ENCODE measurements around the gene MAP1LC3A. TPM values are rescaled to one million over a fixed set of nuclear protein-coding genes. Genes with fewer than 3 reads are reported as not detected.

MAP1LC3A gene
- total RNA-seq, 1 donor from 2014 or later = 3.6 TPM

DNA sequence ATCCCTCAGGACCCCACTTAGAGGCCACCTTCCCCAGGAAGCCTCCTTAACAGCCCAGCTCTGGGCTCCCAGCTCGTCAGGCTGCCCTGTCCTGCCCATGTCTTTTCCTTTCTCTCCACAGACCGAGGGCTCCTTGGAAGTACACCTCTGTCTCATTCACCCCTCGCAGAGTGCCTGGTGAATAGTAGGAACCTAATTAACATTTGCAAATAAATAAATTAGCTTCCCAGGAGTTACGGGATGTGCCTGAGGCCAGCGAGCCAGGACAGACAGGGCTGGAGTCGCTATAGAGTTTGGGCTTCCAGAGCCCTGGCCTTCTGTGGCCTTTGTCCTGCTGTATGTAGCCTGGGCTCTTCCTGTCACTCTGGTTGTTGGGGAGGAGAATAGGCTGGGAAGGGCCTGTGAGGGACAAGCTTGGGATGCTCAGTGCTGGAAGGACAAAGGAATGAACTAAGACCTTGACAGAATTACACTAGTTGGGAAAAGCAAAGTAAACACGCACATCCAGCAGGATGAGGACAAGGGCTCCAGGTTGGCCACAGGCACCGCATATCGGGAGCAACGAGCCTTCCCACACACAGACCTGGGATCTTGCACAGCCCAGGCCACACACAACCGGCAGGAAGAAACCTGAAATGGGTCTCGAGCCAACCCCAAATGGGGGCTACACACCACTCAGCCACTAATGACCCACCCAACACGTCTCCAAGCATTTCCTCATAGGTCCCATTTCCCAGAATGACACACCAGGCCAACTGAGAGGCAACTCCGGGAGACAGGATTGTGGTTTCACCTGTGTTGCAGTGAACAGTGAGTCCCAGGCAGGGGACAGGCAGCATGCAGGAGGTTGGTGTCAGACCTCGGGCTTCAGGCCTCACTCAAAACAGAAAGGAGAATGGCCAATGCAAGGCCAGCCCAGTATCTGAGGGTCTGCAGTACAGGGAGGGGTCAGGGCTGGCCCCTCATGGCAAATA, 9.7 kb downstream of the MAP1LC3A start:
- Mint-ChIP-seq H3K4me3 (no peak overlapping the region), H3K36me3 (ENCODE audit: low read depth) (peaks cover 7% of the 10 kb centered on the region), H3K27ac (no peak overlapping the region), H3K4me1 (peaks cover 13% of the 10 kb centered on the region), H3K27me3 (no peaks in the 10 kb centered on the region), H3K9me3 (no peaks in the 10 kb centered on the region)
- intact Hi-C loops (cut with micrococcal nuclease) = no loop called here
- DNase-seq = no peak

DNA sequence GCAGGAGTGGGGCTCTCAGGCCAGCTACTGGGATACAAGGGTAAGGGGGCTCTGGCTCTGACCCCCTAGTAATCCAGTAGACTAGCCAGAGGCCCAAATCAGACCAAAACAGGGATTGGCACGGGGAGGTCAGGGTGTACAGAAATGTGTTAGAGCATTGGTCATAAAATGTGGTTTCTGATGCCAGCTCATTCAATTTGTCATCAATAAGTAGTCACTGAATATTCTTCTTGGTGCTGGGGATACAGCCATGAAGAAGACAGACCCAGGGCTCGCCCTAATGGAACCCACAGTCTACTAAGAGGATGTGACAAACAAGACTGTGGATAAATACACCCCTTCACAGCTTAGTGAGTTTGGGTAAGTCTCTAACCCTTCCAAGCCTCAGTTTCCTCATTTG, 11.1 kb downstream of the MAP1LC3A start:
- Mint-ChIP-seq H3K27me3 (no peaks in the 10 kb centered on the region), H3K27ac (no peak overlapping the region), H3K4me1 (peaks cover 12% of the 10 kb centered on the region), H3K4me3 (no peak overlapping the region), H3K9me3 (no peaks in the 10 kb centered on the region), H3K36me3 (ENCODE audit: low read depth) (peaks cover 11% of the 10 kb centered on the region)
- no peak for DNase-seq
- intact Hi-C loops (cut with micrococcal nuclease) = no loop called here

DNA sequence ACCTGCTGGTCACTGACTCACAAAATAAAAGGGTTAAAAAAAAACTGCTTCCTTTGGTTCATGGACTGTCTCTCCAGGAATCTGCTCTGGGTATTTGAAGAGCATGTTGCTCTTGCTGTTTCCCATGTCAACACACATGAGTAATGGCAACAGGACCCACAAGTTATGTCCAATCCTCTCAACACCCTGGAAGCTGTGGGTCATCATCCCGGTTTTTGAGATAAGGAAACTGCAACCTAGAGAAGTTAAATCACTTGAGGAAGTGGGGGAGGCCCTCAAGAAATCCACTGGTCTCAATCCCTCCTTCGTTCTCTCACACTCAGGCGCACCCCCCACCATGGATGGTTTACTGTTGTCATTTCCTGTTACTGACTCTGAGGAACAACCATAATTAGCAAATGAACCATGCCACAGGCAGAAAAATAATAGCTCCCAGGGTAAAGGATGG, 12.4 kb downstream of the MAP1LC3A start:
- peak overlapping the region; percentile 83 for H3K27ac Mint-ChIP-seq
- intact Hi-C loops (cut with micrococcal nuclease) = no loop called here
- H3K4me1 Mint-ChIP-seq = peaks cover 10% of the 10 kb centered on the region
- H3K27me3 Mint-ChIP-seq = no peaks in the 10 kb centered on the region
- DNase-seq = peak; percentile 58
- peaks cover 14% of the 10 kb centered on the region for H3K36me3 Mint-ChIP-seq (ENCODE audit: low read depth)
- no peaks in the 10 kb centered on the region for H3K9me3 Mint-ChIP-seq
- H3K4me3 Mint-ChIP-seq = no peak overlapping the region

DNA sequence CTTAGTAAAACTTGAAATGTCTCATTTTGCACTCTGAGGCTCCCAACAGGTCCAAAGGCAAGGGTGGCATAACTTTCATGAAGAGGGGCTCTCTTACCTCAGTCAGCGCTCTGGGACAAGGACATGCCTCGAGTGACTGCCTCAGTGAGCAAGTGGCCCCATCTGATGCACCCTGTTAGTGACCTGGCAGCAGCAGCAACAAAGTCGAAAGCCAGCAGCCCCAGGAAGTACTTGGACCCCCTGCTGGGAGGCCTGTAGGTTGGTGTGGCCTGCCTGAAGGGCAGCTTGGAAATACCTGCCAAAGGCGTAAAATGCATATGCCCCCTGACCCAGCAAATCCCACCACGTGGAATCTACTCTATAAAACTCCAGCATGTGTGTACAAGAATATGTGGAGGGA, 13.2 kb downstream of the MAP1LC3A start:
- Mint-ChIP-seq H3K9me3 (no peaks in the 10 kb centered on the region), H3K4me3 (no peak overlapping the region), H3K4me1 (peaks cover 10% of the 10 kb centered on the region), H3K27me3 (no peaks in the 10 kb centered on the region), H3K36me3 (ENCODE audit: low read depth) (peaks cover 14% of the 10 kb centered on the region), H3K27ac (no peak overlapping the region)
- intact Hi-C loops (cut with micrococcal nuclease) = no loop called here
- no peak for DNase-seq

DNA sequence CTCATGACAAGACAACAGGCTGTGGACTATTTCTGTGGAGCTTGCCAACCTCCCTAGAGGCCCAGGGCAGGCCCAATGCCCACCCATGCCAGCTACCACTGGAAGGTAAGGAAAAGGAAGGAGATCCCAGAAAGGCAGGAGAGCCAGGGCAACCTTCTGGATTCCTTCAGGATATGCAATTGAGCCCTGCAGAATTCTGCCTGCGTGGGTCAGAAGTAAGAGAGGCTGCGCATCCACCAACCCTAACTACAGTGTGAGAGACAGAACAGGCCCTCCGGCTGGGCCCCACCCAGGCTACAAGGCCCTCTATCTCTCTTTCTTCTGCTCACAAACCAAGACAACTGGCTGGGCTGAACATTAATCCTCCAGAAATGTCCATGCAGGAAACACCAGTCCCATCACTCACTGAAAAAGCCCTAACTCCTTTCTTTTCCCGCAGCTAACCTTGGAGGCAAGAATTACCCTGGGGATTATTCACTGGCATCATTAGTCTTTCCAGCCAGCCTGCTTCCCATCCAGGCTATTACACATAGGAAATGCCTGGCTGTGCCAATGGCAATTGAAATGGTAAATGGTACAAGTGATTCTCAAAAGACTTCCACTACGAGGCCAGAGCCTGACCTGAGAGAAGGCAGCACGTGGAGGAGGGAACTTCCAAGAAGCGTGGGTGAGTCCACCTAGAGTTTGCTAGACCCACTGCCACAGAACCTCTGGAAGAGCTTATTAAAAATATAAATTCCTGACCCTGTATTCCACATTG, 15.2 kb downstream of the MAP1LC3A start:
- no peak overlapping the region for H3K27ac Mint-ChIP-seq
- intact Hi-C loops (cut with micrococcal nuclease) = no loop called here
- no peak overlapping the region for H3K4me3 Mint-ChIP-seq
- peaks cover 14% of the 10 kb centered on the region for H3K4me1 Mint-ChIP-seq
- H3K36me3 Mint-ChIP-seq (ENCODE audit: low read depth) = peaks cover 14% of the 10 kb centered on the region
- no peaks in the 10 kb centered on the region for H3K9me3 Mint-ChIP-seq
- no peaks in the 10 kb centered on the region for H3K27me3 Mint-ChIP-seq
- DNase-seq = no peak

DNA sequence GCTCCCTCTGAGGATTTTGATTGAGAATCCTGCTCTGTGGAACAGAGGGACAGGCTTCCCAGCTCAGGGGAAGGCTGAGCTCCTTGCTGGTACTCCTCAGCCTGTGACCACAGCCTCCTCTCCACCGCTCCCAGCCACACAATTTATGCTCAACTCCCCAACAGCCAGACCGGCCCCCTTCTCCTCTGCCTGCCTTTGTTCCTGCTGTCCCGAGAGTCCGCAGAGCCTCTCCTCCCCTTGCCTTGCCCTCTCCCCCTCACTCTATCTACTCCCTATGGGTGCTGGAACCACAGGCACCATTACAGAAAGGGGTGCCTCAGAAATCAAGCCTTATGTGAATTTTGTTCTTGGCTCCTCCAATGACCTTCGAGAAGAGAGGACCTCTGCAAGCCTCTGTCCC, 15.9 kb downstream of the MAP1LC3A start:
- H3K27me3 Mint-ChIP-seq = no peaks in the 10 kb centered on the region
- no peak for DNase-seq
- intact Hi-C loops (cut with micrococcal nuclease) = no loop called here
- no peak overlapping the region for H3K4me3 Mint-ChIP-seq
- H3K4me1 Mint-ChIP-seq = peaks cover 15% of the 10 kb centered on the region
- no peaks in the 10 kb centered on the region for H3K9me3 Mint-ChIP-seq
- peaks cover 14% of the 10 kb centered on the region for H3K36me3 Mint-ChIP-seq (ENCODE audit: low read depth)
- peak overlapping the region; percentile 20 for H3K27ac Mint-ChIP-seq

DNA sequence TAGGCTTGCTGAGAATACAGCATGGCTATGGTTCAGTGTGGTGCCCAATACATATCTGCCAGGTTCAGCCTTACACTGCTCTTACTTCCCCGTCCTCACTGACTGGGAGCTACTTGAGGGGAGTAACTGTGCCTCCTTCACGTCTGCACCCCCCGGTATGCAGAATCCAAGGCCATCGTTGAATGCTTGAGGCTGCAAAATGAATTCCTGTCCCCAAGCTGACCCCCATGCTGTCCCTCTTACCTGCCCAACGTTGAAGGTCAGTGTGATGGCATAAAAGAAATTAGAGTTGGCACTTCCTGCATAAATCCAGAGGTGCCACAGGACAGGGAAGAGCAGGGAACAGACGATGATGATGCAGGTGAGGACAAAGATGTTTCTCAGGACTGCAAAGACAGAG, 16.3 kb downstream of the MAP1LC3A start:
- Mint-ChIP-seq H3K4me1 (peaks cover 18% of the 10 kb centered on the region), H3K36me3 (ENCODE audit: low read depth) (peaks cover 14% of the 10 kb centered on the region), H3K4me3 (no peak overlapping the region), H3K9me3 (no peaks in the 10 kb centered on the region), H3K27ac (no peak overlapping the region), H3K27me3 (no peaks in the 10 kb centered on the region)
- intact Hi-C loops (cut with micrococcal nuclease) = no loop called here
- DNase-seq = no peak

DNA sequence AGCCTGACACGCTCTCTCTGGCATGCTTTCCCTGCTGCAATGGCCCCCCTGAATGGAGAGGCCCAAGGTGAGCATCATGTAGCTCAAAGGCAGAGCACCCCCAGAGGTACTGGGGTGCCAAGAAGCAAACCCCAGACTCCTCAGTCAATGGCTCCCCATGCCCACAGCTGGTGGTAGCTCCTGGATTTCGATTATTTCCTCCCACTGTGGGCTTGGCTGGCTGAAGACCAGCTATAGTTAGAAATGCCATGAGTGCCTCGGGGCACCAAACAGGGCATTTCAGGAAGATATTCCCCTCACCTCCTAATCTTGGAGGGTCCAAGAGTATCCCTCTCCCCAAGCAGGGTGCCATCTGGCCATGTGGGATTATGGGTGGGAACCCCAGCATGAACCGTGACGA, 16.8 kb downstream of the MAP1LC3A start:
- Mint-ChIP-seq H3K36me3 (ENCODE audit: low read depth) (peaks cover 16% of the 10 kb centered on the region), H3K27ac (no peak overlapping the region), H3K4me3 (no peak overlapping the region), H3K4me1 (peaks cover 22% of the 10 kb centered on the region), H3K27me3 (no peaks in the 10 kb centered on the region), H3K9me3 (no peaks in the 10 kb centered on the region)
- DNase-seq = no peak
- intact Hi-C loops (cut with micrococcal nuclease) = no loop called here

DNA sequence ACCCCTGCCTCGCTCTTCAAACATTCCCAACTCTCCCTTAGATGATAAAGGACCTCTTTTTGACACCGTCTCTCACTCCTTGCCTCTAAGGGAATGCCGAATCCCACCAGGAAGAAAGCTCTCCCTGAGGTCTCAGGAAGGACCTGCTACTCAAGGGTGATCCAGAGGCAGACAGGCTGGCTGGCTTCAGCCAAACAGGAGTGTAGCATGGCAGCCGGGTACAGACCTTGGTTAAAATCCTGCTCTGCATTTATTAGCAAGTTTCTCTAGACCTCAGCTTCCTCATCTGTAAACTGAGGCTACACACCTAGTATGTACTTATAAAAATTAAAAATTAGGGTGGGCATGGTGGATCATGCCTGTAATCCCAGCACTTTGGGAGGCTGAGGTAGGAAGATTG, 17.2 kb downstream of the MAP1LC3A start:
- no peaks in the 10 kb centered on the region for H3K27me3 Mint-ChIP-seq
- no peak for DNase-seq
- H3K4me3 Mint-ChIP-seq = no peak overlapping the region
- H3K4me1 Mint-ChIP-seq = peaks cover 26% of the 10 kb centered on the region
- H3K9me3 Mint-ChIP-seq = no peaks in the 10 kb centered on the region
- peaks cover 21% of the 10 kb centered on the region for H3K36me3 Mint-ChIP-seq (ENCODE audit: low read depth)
- no peak overlapping the region for H3K27ac Mint-ChIP-seq
- intact Hi-C loops (cut with micrococcal nuclease) = no loop called here

DNA sequence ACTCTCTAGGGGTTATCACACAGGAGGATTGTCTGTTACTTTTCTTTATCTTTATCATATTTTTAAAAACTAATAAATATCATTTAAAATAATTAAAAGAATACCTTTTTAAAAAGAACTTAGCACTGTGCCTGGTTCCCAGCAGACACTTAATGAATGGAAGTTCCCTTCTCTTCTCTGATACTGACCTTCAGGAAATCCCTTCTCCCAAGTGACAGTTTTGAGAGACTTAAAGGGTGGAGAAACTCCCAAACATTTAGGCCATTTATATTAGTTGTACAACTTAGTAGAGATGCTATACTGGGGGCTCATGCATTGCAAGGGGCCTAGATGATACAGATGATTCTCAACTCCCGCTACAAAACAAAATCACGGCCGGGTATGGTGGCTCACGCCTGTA, 18.5 kb downstream of the MAP1LC3A start:
- no peak for DNase-seq
- intact Hi-C loops (cut with micrococcal nuclease) = no loop called here
- Mint-ChIP-seq H3K9me3 (no peaks in the 10 kb centered on the region), H3K27me3 (no peaks in the 10 kb centered on the region), H3K36me3 (ENCODE audit: low read depth) (peaks cover 25% of the 10 kb centered on the region), H3K4me1 (peaks cover 28% of the 10 kb centered on the region), H3K27ac (no peak overlapping the region), H3K4me3 (no peak overlapping the region)

DNA sequence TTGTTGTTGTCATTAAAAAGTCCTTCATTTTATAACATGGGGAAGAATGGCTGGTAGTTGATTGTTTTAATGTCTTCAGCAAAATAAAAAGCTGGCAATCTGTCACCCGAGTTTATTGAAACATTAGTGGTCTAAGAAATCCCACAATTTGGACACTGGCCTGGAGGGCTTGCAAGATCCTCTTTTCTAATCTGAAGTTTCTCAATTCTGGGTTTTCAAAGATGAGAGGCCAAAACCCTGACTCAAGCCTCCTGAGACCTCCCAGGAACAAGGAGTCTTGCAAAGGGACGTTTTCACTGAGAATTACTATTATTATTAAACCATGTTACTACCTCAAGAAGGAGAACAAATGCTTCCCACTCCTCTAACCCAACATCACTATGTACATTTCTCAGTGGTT, 19.5 kb downstream of the MAP1LC3A start:
- peaks cover 32% of the 10 kb centered on the region for H3K4me1 Mint-ChIP-seq
- H3K36me3 Mint-ChIP-seq (ENCODE audit: low read depth) = peaks cover 22% of the 10 kb centered on the region
- H3K4me3 Mint-ChIP-seq = no peak overlapping the region
- H3K27me3 Mint-ChIP-seq = no peaks in the 10 kb centered on the region
- intact Hi-C loops (cut with micrococcal nuclease) = no loop called here
- no peak for DNase-seq
- no peaks in the 10 kb centered on the region for H3K9me3 Mint-ChIP-seq
- peak overlapping the region; percentile 37 for H3K27ac Mint-ChIP-seq

DNA sequence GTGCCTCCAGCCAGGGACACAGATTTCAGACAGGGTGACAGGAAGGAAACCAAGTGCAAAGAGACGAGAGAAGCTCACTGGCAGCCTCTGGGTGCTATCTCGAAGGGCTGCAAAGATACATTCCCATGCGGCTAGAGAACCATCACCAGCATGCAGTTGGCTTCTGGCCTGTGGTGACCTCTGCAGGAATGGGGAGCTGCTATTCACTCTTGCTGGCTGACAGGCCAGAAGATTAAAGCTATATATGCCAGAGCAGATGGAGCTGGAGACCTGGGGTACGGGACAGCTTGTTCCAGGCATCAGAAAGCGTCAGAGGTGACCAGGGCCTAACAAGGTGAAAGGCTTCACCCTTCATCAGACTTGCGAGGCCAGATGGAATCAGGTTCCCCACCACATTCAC, 20.0 kb downstream of the MAP1LC3A start:
- Mint-ChIP-seq H3K36me3 (ENCODE audit: low read depth) (peaks cover 22% of the 10 kb centered on the region), H3K9me3 (no peaks in the 10 kb centered on the region), H3K4me1 (peaks cover 35% of the 10 kb centered on the region), H3K4me3 (no peak overlapping the region), H3K27ac (peak overlapping the region; percentile 37), H3K27me3 (no peaks in the 10 kb centered on the region)
- no peak for DNase-seq
- intact Hi-C loops (cut with micrococcal nuclease) = no loop called here

DNA sequence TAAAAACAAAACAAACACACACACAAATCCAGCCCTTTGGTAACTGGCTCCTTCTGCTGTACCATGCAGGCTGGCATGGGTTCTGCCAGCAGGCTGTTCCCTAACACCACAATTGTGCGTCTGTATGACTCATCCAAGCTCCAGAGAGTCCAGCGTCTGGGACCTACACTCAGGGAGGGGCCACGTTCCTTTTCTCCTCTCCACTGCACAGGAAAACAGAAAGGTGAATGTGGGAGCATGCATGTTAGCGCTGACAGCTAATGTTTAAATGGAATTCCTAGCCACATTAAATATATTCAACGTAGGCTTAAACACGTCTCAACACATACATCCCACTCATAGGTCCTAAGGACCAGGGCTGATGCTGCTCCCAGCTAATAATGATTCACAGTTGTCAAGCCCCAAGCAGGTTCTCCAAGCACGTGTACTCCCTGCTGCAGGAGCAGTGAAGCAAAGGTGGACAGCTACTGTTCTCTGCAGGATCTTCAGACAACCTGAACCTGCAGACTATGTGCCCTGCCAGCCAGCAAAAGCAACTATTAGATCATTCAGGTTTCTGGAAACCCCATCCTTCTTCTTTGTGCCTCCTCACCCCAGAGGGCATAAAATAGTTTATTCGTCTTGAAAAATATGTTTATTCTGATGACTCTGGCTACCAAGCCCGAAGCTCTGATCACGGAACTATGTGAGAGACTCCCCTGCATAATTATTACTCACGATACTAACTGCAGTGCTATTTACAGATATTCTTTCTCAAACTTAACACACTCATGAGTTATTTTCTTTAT, 20.9 kb downstream of the MAP1LC3A start:
- Mint-ChIP-seq H3K9me3 (no peaks in the 10 kb centered on the region), H3K4me3 (no peak overlapping the region), H3K4me1 (peaks cover 35% of the 10 kb centered on the region), H3K27me3 (no peaks in the 10 kb centered on the region), H3K36me3 (ENCODE audit: low read depth) (peaks cover 20% of the 10 kb centered on the region), H3K27ac (peak overlapping the region; percentile 89)
- DNase-seq = no peak
- intact Hi-C loops (cut with micrococcal nuclease) = no loop called here

All from activated CD4-positive, alpha-beta T cell treated with anti-CD3 and anti-CD28 coated beads, Interleukin-2, amount 10 ng/mL, durations not matched to agents 24 days and 14 days (primary cell).